Measurements from ENCODE around the gene SYT7.

DNA sequence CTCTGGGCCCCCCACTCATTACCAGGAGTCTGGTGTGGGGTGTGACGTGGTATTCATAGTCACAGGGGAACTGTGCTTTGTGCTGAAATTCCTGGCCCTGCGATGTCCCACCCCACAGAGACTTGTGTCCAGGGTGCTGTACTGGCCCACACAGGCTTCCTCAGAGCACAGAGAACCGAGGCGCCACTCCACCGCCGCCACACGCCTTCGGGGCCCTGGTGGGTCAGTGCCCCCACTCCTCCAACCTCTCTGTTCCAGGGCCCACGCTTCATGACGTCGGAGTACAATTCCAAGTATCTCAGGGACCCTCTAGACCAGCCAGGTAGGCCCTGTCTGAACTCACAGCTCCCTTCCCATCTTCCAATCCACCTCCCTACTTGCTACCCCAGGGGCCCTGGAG, 95.8 kb downstream of the SYT7 start:
- TF ChIP-seq, protein P1, sequence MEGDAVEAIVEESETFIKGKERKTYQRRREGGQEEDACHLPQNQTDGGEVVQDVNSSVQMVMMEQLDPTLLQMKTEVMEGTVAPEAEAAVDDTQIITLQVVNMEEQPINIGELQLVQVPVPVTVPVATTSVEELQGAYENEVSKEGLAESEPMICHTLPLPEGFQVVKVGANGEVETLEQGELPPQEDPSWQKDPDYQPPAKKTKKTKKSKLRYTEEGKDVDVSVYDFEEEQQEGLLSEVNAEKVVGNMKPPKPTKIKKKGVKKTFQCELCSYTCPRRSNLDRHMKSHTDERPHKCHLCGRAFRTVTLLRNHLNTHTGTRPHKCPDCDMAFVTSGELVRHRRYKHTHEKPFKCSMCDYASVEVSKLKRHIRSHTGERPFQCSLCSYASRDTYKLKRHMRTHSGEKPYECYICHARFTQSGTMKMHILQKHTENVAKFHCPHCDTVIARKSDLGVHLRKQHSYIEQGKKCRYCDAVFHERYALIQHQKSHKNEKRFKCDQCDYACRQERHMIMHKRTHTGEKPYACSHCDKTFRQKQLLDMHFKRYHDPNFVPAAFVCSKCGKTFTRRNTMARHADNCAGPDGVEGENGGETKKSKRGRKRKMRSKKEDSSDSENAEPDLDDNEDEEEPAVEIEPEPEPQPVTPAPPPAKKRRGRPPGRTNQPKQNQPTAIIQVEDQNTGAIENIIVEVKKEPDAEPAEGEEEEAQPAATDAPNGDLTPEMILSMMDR (IDR thresholded peaks at IDR 0.05; ENCODE audit: low read length), result no peak
- TF ChIP-seq EZH2phosphoT487 (IDR thresholded peaks at IDR 0.05; ENCODE audit: low read length), result no peak
- TF ChIP-seq EZH2 (optimal IDR thresholded peaks at IDR 0.05; ENCODE audit: low read depth, low read length), result no peak

Data from MM.1S (cell line).